Endothelial cell (in vitro differentiated cells): Measurements from ENCODE around the gene SLC66A2. TPM values are rescaled to one million over a fixed set of nuclear protein-coding genes. Genes with fewer than 3 reads are reported as not detected.

ENCODE experiments used
- DNase-seq: peaks from one replicate; pipeline ENCODE4 v3.0.0; 2021; ENCODE audit warnings: low spot score
- H3K27ac Mint-ChIP-seq: one replicate; pipeline ENCODE4 v1.8.0; 2021; ENCODE audit warnings: mixed read lengths, inconsistent platforms; ENCODE audit not compliant: unreplicated experiment
- H3K27me3 Mint-ChIP-seq: one replicate; pipeline ENCODE4 v1.8.0; 2021; ENCODE audit warnings: mild to moderate bottlenecking, moderate library complexity, mixed read lengths, inconsistent platforms; ENCODE audit not compliant: unreplicated experiment
- H3K36me3 Mint-ChIP-seq: one replicate; pipeline ENCODE4 v1.8.0; 2021; ENCODE audit warnings: mild to moderate bottlenecking, low read depth, mixed read lengths, inconsistent platforms; ENCODE audit not compliant: unreplicated experiment
- H3K4me1 Mint-ChIP-seq: one replicate; pipeline ENCODE4 v1.8.0; 2021; ENCODE audit warnings: mild to moderate bottlenecking, mixed read lengths, inconsistent platforms; ENCODE audit not compliant: unreplicated experiment
- H3K4me3 Mint-ChIP-seq: one replicate; pipeline ENCODE4 v1.8.0; 2021; ENCODE audit warnings: mild to moderate bottlenecking, mixed read lengths, inconsistent platforms; ENCODE audit not compliant: unreplicated experiment
- H3K9me3 Mint-ChIP-seq: one replicate; pipeline ENCODE4 v1.8.0; 2021; ENCODE audit warnings: mixed read lengths, inconsistent platforms; ENCODE audit not compliant: unreplicated experiment
- total RNA-seq: library from RNA; stranded (reverse); fragmentation: NEBNext Ultra II Directional; extraction: Animal tissue kit (Norgen Biotek cat#: 25700); gene quantifications from one replicate; pipeline ENCODE4 v1.2.1, GENCODE V29; 2021; ENCODE audit not compliant: unreplicated experiment
- TF ChIP-seq, protein P1 (sequence below): fragments of 200-600 bp; sonication (generic); IDR thresholded peaks from one replicate; pipeline ENCODE4 v1.5.0; 2021; ENCODE audit warnings: antibody characterized with exemption; ENCODE audit not compliant: unreplicated experiment

Gene SLC66A2
- total RNA-seq, 1 donor from 2014 or later: 31.8 TPM

DNA sequence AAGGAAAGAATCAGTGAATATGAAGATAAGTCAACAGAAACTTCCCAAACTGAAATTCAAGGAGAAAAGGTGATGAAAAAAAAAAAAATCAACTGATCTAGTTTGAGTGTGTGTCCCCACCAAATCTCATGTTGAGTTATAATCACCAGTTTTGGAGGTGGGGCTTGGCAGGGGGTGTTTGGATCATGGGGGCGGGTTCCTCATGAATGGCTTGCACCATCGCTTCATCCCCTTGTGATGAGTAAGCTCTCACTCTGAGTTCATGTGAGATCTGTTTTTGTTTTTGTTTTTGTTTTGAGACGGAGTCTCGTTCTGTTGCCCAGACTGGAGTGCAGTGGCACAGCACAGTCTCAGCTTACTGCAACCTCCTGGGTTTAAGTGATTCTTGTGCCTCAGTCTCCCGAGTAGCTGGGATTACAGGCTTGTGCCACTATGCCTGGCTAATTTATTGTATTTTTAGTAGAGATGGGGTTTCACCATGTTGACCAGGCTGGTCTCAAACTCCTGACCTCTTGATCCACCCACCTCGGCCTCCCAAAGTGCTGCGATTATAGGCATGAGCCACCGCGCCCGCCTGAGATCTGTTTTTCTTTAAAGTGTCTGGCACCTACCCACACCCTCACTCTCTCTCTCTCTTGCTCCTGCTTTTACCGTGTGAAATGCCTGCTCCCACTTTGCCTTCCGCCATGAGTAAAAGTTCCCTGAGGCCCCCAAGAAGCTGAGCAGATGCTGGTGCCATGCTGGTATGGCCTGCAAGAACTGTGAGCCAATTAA lies 4.0 kb upstream of the SLC66A2 start:
- peaks cover under 1% of the 10 kb centered on the region for H3K4me1 Mint-ChIP-seq
- TF ChIP-seq, protein P1, sequence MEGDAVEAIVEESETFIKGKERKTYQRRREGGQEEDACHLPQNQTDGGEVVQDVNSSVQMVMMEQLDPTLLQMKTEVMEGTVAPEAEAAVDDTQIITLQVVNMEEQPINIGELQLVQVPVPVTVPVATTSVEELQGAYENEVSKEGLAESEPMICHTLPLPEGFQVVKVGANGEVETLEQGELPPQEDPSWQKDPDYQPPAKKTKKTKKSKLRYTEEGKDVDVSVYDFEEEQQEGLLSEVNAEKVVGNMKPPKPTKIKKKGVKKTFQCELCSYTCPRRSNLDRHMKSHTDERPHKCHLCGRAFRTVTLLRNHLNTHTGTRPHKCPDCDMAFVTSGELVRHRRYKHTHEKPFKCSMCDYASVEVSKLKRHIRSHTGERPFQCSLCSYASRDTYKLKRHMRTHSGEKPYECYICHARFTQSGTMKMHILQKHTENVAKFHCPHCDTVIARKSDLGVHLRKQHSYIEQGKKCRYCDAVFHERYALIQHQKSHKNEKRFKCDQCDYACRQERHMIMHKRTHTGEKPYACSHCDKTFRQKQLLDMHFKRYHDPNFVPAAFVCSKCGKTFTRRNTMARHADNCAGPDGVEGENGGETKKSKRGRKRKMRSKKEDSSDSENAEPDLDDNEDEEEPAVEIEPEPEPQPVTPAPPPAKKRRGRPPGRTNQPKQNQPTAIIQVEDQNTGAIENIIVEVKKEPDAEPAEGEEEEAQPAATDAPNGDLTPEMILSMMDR: no peak
- no peak overlapping the region for H3K4me3 Mint-ChIP-seq
- peaks cover 13% of the 10 kb centered on the region for H3K27me3 Mint-ChIP-seq
- no peak for DNase-seq
- H3K9me3 Mint-ChIP-seq: no peaks in the 10 kb centered on the region
- H3K36me3 Mint-ChIP-seq: no peaks in the 10 kb centered on the region
- H3K27ac Mint-ChIP-seq: no peak overlapping the region

DNA sequence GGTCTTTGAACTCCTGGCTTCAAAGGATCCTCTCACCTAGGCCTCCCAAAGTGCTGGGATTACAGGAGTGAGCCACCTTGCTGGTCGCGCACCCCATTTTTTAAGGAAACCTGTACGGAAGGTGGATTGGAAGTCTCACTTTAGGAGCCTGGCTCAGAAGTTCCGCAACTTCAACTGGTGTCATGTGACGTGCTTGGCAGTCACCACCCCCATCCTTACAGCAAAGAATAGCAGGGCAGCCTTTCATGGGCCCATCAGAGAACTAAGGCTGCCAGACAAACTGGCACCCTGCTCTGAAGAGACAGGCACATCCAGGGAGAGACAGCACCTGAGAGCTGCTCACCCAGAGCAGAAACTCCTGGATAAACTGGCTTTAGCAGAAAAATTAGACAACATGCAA lies 3.3 kb upstream of the SLC66A2 start:
- TF ChIP-seq, protein P1: no peak
- H3K36me3 Mint-ChIP-seq: peaks cover under 1% of the 10 kb centered on the region
- no peaks in the 10 kb centered on the region for H3K9me3 Mint-ChIP-seq
- H3K4me3 Mint-ChIP-seq: no peak overlapping the region
- peaks cover 14% of the 10 kb centered on the region for H3K27me3 Mint-ChIP-seq
- DNase-seq: no peak
- peaks cover 6% of the 10 kb centered on the region for H3K4me1 Mint-ChIP-seq
- no peak overlapping the region for H3K27ac Mint-ChIP-seq

DNA sequence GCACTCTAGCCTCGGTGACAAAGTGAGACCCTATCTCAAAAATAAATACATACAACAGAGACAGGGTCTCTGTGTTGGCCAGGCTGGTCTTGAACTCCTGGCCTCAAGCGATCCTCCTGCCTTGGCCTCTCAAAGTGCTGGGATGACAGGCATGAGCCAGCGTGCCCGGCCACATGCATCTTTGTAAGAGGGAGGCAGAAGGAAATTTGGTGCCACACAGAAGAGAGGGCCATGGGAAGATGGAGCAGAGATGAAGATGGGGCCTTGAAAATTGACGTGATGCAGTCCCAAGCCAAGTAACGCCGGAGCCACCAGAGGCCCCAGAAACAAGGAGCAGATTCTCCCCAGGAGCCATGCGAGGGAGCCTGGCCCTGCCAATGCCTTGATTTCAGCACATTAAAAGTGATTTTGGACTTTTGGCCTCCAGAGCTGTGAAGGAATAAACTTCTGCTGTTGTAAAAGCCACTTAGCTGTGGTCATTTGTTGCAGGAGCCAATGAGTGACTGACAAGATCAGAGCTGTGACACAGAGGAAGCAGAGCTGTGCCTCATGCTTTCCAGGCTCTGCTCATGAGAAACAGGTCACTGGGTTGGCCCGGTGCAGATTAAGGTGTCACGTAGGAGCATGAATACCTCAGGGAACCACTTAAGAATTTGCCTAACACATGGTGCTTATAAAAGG lies 2.7 kb upstream of the SLC66A2 start:
- no peak for DNase-seq
- peaks cover 5% of the 10 kb centered on the region for H3K36me3 Mint-ChIP-seq
- H3K27me3 Mint-ChIP-seq: peaks cover 15% of the 10 kb centered on the region

DNA sequence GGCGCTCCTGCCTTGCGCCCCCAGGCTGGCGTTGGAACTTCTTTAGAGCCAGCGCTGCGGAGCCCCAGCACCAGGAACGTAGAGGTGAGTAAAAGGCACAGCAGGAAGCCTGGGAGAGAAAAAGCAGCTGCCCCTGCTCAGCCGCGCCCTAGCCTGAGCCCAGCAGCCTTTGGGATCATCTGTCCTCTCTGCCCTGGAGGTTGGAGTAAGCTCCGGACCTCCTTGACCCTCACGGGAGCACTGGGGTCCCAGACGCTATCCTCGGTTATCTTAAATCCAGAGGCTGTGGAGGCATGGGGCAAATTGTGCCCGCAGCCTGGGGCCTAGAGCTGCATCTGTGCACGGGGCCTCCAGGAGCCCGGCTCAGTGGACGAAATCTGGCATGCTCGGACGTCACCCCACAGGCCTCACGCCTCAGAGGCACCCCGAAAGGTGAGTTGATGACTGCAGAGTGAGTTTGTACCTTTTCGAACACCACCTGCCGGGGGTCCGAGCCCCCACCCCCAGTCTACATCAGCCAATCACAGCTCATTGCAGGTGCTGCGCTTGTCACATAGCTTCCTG lies 1.6 kb upstream of the SLC66A2 start:
- Mint-ChIP-seq H3K4me1 (peaks cover 11% of the 10 kb centered on the region), H3K4me3 (no peak overlapping the region), H3K36me3 (peaks cover 11% of the 10 kb centered on the region), H3K27me3 (peaks cover 17% of the 10 kb centered on the region), H3K9me3 (no peaks in the 10 kb centered on the region), H3K27ac (no peak overlapping the region)
- DNase-seq: no peak
- TF ChIP-seq, protein P1: no peak

More for the DNA sequence above, 2.7 kb upstream of the SLC66A2 start:
- Mint-ChIP-seq H3K4me3 (no peak overlapping the region), H3K4me1 (peaks cover 11% of the 10 kb centered on the region), H3K27ac (no peak overlapping the region), H3K9me3 (no peaks in the 10 kb centered on the region)
- TF ChIP-seq, protein P1: no peak
